CD4-positive, alpha-beta T cell treated with Interleukin-21 for 1 hour (primary cell): ENCODE results near the gene VEGFA.

Source experiments
- DNase-seq: peaks from one replicate; pipeline ENCODE4 v3.0.0-alpha.2; 2020

VEGFA gene

DNA sequence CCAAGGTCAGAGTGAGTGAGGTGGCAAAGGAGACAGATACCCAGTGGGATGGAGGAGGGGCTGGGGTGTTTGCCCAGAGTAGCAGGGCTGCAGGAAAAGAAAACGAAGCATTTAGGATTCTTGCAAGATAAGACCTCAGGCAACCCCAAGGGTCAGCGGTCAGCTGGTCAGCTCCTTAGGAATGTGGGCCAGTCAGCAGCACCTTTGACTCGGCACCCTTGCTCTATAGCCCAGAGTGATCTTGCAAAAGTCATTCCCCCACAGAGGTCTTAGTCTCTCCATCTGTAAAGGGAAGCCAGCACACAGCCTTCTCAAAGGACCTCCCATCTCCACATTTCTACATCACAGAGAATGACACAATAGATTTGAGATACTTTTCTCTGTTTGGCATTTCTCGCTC is 56.7 kb downstream of the VEGFA start:
- no peak for DNase-seq

DNA sequence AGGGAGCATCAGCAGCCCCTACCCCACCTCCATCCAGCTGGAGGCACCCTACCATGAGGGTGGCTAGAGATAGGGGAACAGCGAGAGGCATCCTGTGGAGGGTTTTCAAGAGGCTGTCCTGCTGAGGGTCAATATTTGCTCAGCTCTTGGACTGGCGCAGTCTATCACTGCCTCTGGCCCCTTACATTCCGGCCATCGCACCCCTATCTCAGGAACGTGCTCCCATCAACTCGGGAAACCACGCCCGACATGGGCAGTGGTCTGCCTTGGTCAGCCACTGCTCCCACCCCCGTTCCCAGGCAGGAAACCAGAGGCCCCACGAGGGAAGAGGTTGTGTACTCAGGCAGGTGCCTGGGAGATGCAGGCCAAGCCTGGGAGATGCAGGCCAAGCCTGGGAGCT is 57.9 kb downstream of the VEGFA start:
- no peak for DNase-seq

DNA sequence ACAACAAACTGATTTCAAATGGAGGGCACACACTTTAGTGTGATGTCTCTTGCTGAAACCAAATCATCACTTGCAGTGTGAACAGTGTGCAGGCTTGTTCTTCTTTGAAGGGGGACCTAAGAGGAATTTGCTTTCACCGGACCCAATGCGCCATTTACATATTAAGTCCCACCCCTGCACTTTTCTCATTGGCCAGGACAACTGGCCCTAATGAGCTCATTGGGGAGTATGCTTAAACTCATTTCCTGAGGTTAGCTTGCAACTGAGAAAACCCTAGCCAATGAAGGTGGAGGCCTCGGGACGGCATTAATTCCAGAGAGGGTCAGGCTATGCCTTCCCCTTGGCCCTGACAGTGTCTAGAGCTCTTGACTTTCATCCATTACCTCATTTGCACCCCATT is 58.7 kb downstream of the VEGFA start:
- no peak for DNase-seq

DNA sequence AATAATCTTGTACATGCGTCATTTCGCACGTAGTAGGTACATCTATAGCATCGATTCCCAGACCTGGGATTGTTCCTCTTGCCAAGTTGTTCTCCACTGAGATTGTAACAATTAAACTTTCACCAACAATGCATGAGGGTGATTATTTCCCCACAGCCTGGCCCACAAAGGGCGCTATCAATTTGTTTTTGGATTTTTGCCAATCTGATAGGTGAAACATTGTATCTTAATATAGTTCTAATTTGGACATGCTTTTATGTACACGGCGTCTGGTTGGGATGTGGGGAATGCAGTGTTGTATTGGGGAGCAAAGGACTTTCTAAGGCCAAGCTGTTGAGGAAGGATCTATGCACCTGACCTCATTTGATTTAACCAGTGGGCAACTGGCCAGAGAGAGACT is 59.5 kb downstream of the VEGFA start:
- DNase-seq: no peak

DNA sequence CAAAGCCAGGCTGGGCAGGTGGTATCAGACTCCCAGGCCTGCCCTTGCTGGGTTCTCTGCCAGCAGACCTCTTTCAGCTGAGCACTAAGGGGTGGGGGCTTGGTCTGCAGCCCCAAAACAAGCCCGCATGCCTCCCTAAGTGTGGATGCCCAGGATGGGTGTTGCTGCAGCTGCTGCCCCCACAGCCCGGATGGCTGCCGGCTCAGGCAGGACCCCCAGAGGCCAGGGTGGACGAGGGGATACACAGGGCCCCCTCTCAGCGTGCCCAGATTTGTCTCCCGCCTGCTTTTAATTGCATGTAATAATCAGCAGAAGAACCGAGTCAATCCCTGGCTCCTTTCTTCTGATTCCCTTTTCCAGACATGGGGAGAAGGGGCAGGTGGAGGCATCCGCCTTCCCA is 60.8 kb downstream of the VEGFA start:
- no peak for DNase-seq

DNA sequence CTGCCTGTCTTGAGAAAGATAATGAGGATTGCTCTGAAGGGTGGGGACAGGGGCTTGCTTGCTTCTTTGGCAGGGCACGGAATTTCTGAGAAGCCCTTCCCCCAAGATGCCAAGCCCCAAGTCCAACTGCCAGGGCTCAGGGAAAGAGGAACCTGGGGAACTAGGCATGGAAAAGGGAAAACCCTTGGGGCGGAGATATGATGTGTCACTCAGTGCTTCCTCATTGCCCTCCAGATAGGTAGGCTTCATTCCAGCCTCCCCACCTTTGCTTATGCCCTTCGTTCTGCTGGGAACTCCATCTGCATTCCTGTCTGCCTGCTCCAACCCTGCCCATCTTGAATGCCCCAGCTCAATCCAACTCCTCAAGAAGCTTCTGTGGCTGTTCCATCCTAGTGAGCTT is 61.2 kb downstream of the VEGFA start:
- DNase-seq: no peak

DNA sequence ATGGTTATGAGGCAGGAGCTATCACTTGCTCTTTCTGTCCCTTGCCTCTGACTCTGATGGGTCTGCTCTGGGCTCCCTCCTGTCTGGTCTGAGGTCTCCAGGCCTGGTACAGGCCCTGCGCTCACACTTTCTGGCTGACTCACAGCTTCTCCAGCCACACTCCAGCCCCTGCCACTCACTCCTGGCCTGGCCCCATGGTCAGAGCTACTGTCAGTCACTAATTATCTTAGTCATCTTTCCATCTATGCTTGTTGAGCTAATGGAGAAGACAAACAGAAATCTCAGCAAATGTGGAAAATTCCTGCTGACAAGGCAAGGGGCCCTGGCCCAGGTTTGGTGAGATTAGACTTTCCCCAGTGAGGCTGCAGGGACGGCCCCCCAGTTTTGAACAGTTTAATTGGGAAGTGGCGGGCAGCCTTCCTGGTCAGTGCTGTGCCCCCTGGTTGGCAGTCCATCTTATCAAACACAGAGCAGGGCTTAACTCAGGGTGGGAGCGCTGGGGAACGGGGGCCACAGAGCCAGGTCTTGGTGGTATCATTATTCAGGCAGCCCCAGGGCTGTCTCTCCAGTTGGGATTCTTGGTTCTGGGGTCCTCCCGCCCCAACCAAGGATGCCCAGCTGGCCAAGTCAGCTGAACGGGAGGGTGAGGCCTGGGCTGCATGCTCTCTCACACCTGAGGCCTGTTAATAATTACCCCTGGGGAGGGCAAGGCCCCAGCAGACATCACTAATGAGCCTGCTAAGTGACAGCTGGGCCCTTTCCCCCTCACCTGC is 63.4 kb downstream of the VEGFA start:
- DNase-seq: no peak

DNA sequence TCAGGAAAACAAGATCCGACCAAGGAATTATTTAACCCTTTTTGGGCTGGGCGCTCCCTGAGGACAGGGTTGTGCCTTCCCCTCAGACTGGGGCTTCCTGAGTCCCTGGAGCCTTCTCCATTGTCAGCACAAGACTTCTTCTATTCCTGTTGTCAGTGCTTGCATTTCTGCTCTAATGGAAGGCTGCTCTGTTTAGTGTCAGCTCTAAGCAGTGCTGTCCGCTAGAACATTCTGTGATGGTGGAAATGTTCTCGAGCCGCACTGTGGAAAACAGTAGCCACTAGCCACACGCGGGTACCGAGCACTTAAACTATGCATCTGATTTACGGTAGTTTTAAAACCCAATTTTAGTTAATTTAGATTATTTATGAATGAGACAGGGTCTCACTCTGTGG is 64.0 kb downstream of the VEGFA start:
- no peak for DNase-seq

DNA sequence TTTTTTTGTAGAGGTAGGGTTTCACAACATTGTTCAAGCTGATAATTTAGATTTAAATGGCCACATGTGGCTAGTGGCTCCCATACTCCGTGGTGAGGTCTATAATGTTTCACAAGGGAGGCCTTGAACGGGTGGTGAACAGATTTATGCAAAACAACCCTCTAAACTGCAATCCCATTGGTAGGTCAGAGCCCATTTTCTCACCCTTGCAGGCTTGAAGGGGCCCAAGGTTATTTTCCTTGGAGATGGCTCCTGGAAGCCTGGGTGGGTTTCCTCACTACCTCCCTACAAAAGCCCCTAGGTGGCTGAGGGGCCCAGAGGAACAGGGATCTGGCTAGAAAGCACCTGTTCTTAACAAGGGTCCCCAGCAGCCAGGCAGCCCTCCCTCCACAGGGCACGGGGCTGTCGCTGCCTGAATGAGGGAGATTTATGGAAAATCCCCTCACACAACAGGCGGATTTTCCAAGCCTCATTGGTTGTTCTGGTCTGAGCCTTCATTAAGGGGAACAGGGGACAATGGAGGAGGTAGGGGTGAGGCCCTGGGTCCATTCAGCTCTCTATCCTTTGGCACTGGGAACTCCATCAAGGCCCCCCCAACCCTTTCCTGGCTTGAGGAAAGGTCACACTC is 64.6 kb downstream of the VEGFA start:
- DNase-seq: no peak

DNA sequence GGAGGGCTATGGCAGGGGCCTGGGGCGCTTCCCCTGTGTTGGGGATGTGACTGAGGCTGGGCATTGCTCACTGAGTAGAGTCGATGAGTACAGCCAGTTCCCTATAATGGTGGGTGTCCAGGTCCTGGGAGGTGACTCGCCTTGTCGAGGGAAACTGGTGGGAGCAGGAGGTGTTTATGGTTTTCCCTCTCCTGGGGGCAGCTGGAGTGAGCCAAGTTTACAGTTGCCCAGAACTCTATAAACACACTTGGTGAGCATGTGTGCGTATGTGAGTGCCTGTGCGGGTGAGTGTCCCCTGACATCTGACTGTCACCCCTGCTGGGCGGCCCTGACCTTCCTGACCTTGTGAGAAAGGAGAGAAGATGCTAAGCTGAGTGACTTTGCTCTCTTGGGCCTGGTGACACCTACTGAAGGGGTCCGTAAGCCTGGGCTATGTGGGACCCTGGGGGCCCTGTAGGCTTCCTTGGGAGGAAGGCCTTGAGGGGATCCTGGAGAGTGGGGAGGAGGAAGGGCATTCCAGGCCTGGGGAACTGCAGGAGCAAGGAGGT is 65.9 kb downstream of the VEGFA start:
- no peak for DNase-seq
